Ishikawa (cell line): ENCODE data around the gene SLC25A15.

Experiments used
- CEBPB ChIP-seq: IDR thresholded peaks from 2 replicates; pipeline ENCODE4 v1.6.1; 2012
- CREB1 ChIP-seq: IDR thresholded peaks from 2 replicates; pipeline ENCODE4 v1.6.1; 2012; ENCODE audit warnings: low read depth
- EGR1 ChIP-seq: IDR thresholded peaks from 2 replicates; pipeline ENCODE4 v1.6.1; 2012
- EP300 ChIP-seq: IDR thresholded peaks from 2 replicates; pipeline ENCODE4 v1.6.1; 2012; ENCODE audit warnings: borderline replicate concordance
- FOXM1 ChIP-seq: IDR thresholded peaks from 2 replicates; pipeline ENCODE4 v1.6.1; 2012; ENCODE audit warnings: low read depth, borderline replicate concordance
- NFIC ChIP-seq: IDR thresholded peaks from 2 replicates; pipeline ENCODE4 v1.6.1; 2012
- RAD21 ChIP-seq: IDR thresholded peaks from 2 replicates; pipeline ENCODE4 v1.6.1; 2012; ENCODE audit warnings: low read depth
- TAF1 ChIP-seq: IDR thresholded peaks from 2 replicates; pipeline ENCODE4 v1.6.1; 2012; ENCODE audit warnings: low read depth, mild to moderate bottlenecking
- TCF12 ChIP-seq: IDR thresholded peaks from 2 replicates; pipeline ENCODE4 v1.6.1; 2012; ENCODE audit warnings: low read depth
- TEAD4 ChIP-seq: IDR thresholded peaks from 2 replicates; pipeline ENCODE4 v1.6.1; 2012
- YY1 ChIP-seq: IDR thresholded peaks from 2 replicates; pipeline ENCODE4 v1.6.1; 2012; ENCODE audit warnings: low read depth
- ZBTB7A ChIP-seq: IDR thresholded peaks from 2 replicates; pipeline ENCODE4 v1.6.1; 2012; ENCODE audit warnings: low read depth
- TF ChIP-seq, protein P1 (sequence below): IDR thresholded peaks from 2 replicates; pipeline ENCODE4 v1.6.1; 2012
- TF ChIP-seq, protein P2 (sequence below): IDR thresholded peaks from 2 replicates; pipeline ENCODE4 v1.6.1; 2012
- TF ChIP-seq, protein P3 (sequence below): IDR thresholded peaks from 2 replicates; pipeline ENCODE4 v1.6.1; 2012; ENCODE audit warnings: low read depth, mild to moderate bottlenecking

SLC25A15 gene

DNA sequence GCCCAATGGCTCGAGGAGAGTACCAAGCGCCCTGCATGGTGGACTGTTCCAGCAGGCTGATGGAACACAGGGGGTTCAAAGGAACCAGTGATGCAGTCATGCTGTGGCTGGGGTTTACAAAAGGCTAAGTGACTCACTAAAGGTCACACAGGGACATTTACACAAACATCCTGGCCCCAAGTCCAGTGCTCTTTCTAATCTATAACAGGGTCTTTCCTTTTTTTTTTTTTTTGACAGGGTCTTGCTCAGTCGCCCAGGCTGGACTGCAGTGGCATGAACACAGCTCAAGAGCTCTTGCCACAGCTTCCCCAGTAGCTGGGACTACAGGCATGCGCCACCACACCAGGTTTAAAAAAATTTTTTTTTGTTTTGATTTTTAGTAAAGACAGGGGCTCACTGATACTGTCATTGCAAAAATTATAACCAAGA is 2.8 kb upstream of the SLC25A15 start:
- TF ChIP-seq RAD21: no peak
- no peak for TF ChIP-seq EGR1
- no peak for TF ChIP-seq ZBTB7A
- TF ChIP-seq, protein P1, sequence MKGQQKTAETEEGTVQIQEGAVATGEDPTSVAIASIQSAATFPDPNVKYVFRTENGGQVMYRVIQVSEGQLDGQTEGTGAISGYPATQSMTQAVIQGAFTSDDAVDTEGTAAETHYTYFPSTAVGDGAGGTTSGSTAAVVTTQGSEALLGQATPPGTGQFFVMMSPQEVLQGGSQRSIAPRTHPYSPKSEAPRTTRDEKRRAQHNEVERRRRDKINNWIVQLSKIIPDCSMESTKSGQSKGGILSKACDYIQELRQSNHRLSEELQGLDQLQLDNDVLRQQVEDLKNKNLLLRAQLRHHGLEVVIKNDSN: no peak
- TF ChIP-seq FOXM1: no peak
- TF ChIP-seq NFIC: no peak
- TF ChIP-seq CREB1: no peak
- TF ChIP-seq TCF12: no peak
- TF ChIP-seq, protein P2, sequence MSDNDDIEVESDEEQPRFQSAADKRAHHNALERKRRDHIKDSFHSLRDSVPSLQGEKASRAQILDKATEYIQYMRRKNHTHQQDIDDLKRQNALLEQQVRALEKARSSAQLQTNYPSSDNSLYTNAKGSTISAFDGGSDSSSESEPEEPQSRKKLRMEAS: no peak
- TF ChIP-seq TEAD4: no peak
- TF ChIP-seq EP300: no peak
- no peak for TF ChIP-seq TAF1
- TF ChIP-seq, protein P3, sequence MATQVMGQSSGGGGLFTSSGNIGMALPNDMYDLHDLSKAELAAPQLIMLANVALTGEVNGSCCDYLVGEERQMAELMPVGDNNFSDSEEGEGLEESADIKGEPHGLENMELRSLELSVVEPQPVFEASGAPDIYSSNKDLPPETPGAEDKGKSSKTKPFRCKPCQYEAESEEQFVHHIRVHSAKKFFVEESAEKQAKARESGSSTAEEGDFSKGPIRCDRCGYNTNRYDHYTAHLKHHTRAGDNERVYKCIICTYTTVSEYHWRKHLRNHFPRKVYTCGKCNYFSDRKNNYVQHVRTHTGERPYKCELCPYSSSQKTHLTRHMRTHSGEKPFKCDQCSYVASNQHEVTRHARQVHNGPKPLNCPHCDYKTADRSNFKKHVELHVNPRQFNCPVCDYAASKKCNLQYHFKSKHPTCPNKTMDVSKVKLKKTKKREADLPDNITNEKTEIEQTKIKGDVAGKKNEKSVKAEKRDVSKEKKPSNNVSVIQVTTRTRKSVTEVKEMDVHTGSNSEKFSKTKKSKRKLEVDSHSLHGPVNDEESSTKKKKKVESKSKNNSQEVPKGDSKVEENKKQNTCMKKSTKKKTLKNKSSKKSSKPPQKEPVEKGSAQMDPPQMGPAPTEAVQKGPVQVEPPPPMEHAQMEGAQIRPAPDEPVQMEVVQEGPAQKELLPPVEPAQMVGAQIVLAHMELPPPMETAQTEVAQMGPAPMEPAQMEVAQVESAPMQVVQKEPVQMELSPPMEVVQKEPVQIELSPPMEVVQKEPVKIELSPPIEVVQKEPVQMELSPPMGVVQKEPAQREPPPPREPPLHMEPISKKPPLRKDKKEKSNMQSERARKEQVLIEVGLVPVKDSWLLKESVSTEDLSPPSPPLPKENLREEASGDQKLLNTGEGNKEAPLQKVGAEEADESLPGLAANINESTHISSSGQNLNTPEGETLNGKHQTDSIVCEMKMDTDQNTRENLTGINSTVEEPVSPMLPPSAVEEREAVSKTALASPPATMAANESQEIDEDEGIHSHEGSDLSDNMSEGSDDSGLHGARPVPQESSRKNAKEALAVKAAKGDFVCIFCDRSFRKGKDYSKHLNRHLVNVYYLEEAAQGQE: no peak
- no peak for TF ChIP-seq YY1

GRCh38 chr13:40787062-40787461 is 2.3 kb upstream of the SLC25A15 start:
- TF ChIP-seq TAF1 (no peak), YY1 (no peak), TCF12 (no peak), EGR1 (no peak), TEAD4 (no peak), CREB1 (no peak), CEBPB (no peak), RAD21 (no peak), ZBTB7A (no peak), FOXM1 (no peak), NFIC (no peak), EP300 (no peak)
- TF ChIP-seq, protein P2: no peak
- TF ChIP-seq, protein P1: no peak
- TF ChIP-seq, protein P3: no peak

DNA sequence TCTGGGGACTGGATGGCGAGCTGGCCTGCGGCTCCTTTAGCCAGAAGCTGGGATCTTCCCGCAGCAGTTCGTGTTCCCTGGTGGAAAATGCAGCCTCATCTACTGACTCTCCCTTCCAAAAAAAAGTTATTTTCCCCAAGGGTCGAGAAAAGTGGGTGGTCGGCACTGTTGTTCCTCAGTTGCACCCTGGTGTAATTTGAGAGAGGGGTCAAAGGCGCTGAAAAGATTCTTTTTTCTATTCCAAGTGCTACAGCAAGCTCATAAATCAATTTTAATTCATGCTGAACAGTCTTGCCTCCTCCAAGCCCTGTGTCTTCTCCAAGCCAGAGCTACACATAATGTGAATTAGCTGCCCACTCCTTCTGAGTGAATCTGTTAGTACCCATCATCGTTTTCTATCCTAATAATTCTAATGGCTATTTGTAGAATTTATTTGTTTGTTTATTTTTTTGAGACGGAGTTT is 774 bp downstream of the SLC25A15 start:
- TF ChIP-seq YY1 (no peak), CEBPB (no peak), TEAD4 (no peak), FOXM1 (no peak), EGR1 (no peak), CREB1 (no peak), EP300 (no peak), RAD21 (no peak), TAF1 (no peak), ZBTB7A (no peak), TCF12 (no peak), NFIC (no peak)
- TF ChIP-seq, protein P3: no peak
- TF ChIP-seq, protein P2: no peak
- TF ChIP-seq, protein P1: no peak
